Fibroblast of upper back skin (primary cell): Measurements from ENCODE around the gene GHRH.

Experiments used
- DNase-seq: peaks from one replicate; pipeline ENCODE4 v3.0.0-alpha.2; 2013

The GHRH gene

DNA sequence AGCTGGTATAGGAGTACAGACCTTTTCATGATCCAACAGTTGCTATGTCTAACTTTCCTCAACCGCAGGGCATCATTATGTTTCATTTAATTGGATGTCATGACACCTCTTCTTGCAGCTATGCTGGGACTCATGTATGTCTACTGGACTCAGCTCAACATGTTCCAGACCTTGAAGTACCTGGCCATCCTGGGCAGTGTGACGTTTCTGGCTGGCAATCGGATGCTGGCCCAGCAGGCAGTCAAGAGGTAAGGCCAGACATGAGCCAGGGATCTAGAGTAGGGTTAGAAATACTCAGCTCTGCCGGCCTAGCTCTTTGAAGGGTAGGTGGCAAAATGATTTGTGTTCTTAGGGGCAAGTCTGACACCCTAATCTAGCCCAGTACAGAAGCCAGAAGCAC, 25.2 kb downstream of the GHRH start:
- no peak for DNase-seq

DNA sequence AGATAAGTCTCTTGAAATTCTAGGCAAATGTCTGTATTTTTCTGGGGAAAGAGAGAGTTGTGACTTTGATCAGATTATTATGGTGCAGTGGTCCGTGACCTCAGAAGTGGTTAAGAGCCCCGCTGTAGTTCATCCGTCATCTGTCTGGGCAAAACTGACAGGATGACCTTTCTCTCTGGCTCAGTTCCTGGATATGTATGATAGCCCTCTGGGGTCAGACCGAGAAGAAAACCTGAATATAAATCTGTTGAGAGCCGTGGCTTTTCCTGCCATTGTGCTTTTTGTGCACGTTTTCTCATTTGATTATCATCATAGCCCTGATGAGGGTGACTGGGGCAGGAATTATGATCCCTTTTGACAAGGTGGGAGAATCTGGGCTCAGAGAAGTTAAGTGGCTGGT, 26.5 kb downstream of the GHRH start:
- no peak for DNase-seq

DNA sequence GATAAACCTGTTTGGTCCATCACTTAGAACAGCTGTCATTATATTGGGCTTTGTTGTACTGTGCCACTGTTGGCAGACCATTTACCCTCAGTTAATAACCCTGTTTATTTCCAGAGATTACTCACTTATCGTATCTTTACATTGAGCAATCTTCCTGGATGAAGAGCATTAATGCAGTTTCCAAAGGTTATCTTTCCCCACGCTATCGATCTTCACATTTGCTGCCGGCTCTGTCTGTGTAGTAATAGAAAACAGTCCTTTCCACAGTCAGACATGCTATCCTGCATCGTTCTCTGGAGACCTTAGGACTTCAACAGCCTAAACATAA, 27.4 kb downstream of the GHRH start:
- no peak for DNase-seq

DNA sequence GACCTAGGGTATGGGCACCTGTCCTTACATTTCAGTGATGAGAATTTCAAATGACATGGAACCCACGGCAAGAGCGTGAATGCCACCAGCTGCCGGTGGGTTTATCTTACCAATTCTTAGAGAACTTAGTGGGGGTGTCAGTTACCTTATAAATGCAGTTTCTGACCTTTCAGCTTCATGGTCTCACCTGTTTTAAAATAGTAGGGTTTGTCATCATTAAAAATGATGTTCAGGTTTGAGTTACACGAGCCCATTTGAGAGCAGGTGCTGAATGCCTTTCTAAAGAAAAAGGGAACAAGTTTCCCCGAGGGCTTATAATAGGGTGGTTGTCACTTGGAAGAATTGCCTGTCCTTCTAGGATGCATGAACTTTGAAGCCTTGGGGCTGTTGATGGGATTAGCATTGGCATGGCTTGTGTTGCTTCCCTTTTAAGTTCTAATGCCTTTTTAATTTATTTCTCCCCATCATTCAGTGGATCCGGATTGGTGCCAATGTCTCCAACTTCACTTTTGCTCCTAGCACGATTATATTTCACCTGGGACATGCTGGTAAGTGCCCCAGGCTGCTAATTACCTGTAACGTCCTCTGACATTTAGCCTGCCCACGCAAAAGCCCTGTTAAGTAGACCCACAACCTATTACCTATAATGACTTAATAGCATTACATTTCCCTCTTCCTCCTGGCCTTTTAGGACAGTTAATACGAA, 27.9 kb downstream of the GHRH start:
- no peak for DNase-seq

DNA sequence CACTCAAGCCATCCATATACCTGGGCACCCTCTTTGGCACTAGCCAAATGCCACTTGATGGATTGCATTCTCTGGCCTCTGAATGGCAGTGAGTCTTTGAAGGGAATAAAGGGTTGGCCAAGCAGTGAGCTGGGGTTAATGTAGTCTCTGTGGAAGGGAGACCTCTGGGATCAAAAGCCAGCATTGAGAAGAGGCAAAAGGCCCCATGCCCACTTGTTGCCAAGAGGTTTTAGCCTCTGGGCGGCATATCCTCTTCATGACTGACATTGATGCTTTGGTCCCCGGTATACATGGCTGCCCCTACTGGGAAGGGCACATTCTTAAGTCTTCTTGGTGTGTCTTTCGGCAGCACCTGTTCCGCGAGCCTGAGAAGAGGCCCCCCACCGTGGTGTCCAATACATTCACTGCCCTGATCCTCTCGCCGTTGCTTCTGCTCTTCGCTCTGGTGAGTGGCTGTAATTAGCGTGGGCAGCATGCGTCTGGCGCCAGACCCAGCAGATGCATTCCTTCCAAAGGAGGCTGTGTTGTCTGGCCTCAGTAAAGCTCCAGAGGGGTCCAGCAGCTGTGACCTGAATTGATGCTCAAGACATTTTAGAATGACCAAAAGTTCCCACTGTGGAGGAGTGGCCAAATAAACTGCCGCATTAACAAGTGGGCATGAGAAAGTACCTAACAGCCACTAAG, 29.5 kb downstream of the GHRH start:
- no peak for DNase-seq

DNA sequence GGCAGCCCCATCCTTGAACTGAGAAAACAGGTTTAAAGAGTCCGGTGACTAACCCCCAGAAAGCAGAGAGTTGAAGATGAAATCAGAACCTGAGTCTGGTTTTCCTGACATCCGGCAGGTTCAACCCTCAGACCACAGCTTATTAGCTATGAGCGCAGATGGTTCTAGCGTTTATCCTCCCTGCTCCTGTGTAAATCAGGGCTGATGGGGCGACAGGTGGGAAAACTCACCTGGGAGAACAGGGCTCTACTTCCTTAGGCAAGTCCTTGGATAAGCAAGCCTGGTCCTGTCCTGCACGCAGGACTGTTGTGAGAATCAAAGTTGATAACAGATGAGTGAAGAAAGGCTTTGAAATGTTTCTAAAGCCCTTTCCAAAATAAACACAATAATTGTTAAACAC, 31.4 kb downstream of the GHRH start:
- no peak for DNase-seq

DNA sequence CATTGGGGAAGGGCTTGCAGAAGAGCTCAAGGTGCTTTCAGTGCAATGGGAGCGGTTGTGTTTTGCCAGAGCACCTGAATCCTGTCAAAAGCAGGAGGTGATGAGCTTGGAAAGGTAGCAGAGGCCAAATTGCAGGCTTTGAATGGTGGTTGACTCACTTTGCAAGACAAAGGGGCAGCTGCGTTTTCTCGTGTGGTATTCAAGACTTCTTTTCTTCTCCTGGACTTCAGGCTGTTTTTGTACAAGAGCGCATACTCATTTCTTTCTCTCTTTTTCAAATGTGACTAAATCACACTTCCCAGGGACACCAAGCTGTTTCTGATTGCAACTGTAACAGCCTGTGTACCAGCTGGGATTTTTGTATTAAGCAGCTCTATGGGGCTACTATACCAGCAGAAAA, 32.3 kb downstream of the GHRH start:
- no peak for DNase-seq

DNA sequence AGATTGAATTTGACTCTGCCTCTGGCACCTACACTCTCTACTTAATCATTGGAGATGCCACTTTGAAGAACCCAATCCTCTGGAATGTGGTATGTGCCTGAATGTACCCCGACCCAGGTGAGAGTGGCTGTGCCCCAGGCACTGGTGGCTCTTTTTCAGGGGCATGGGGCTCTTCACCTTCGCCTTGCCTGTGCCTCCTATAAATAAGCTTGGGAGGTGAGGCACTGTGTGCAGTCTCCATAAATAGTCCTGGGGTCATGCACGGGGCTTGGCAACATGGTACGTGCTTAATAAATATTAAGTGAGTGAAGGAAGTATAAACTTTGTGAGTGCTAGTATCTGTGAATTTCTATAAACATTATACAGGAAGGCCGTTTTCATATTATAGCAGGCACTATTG, 33.0 kb downstream of the GHRH start:
- DNase-seq, result no peak

DNA sequence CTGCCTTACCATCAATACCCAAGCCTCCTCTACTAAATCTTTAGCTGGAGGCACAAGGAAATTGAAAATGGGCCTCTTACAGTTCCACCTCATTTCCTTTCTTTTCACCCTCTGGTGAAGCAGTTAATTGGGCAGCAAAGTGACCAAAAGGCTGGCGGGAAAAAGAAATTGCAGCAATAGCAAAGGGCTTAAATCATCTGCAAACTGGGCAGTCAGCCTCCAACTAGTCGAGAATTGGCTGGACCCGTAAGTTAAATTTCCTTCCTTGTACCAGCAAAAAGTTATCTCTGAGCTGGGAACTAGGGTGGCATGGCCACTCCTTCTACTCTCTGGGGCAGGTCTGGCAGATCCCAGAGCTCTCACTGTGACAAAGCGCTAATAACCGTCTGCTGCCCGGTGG, 33.5 kb downstream of the GHRH start:
- no peak for DNase-seq

DNA sequence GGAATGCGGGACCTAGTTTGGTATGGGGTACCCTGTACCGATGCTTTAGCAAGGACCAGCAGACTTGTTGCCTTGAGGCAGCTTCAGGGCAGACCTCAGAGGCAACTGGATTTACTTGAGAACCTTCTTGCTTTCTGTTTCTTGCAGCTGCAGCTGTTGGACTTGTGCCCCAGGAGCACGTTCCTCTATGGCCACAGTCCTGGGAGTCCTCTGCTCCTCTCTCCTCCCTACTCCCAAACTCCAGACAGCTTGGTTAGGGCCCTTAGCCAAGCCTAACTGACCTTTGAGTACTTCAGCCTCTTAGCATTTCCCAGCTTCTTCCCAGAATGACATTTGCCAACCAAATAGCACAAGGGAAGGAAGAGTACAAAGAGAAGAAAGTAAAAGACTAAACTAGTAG, 34.7 kb downstream of the GHRH start:
- no peak for DNase-seq

DNA sequence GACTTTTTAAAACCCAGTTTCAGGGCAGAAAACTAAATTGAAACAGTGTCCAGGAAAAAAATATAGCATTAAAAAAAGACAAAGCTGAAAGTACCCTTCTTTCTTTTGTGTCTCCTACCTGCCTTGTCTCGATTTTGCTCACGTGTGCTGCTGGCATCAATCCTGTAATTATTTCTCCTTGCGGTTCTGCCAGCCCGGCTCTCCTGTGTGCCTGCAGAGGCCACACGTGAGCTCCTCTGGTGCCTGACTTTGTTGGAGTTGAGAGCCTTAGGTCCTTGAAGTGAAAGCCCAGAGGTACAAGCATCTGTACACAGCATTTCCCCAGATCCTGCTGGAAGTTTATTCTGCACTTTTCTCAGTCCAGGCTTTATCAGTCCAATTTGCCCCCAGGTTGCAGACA, 36.5 kb downstream of the GHRH start:
- DNase-seq, result no peak

DNA sequence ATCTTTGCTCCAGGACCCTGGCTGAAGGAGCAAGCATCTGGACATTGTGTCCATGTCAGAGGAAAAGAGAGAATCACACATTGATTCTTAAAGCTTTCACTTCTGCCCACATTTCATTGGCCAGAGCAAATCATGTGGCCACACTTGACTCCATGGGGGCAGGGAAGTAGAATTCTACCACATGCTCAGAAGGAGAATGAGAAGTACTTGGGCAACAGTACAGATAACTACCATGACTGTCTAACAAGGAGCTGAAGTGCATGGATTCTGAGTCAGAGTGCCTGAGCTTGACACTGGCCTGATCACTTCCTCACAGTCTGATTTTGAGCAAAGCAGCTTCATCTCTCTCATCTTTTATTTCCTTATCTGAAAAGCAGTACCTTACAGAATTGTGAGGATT, 38.6 kb downstream of the GHRH start:
- peak; percentile 84 for DNase-seq

DNA sequence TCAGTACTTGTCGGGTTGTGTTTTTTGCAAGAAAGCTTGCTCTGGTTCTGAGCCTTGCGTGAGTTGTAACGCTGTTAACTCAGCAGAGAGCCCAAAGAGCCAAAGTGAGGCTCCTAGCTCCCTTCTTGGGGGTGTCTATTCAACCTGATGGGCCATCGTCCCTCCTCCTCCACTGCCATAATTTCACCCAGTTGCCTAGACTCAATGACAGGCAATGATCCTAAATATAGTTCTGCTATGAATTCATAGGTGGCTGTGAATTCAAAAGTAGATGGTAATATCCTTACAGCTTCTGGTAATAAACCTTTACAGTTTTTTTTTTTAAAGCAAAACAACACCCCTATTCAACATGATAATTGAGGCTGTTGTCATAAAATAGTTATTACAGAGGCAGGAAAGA, 39.5 kb downstream of the GHRH start:
- DNase-seq, result no peak

DNA sequence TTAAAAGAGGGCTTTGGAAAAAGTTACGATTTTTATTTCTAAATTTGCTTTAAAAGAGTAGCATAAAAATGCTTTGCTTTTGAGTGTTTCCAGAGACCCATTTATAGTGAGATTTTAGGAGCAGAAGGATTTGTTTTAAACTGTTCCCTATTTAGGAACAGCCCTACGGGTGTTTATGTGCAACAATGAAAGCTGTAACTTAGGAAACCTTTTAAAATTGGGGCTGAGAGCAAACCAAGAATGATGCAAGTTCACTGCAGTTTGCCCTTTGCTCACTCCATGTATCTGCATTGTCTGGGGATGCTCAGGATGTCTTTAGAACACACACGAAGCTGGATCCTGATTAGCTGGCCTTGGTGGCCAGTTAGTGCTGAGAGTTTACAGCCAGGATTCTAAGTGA, 40.9 kb downstream of the GHRH start:
- DNase-seq, result peak; percentile 9

DNA sequence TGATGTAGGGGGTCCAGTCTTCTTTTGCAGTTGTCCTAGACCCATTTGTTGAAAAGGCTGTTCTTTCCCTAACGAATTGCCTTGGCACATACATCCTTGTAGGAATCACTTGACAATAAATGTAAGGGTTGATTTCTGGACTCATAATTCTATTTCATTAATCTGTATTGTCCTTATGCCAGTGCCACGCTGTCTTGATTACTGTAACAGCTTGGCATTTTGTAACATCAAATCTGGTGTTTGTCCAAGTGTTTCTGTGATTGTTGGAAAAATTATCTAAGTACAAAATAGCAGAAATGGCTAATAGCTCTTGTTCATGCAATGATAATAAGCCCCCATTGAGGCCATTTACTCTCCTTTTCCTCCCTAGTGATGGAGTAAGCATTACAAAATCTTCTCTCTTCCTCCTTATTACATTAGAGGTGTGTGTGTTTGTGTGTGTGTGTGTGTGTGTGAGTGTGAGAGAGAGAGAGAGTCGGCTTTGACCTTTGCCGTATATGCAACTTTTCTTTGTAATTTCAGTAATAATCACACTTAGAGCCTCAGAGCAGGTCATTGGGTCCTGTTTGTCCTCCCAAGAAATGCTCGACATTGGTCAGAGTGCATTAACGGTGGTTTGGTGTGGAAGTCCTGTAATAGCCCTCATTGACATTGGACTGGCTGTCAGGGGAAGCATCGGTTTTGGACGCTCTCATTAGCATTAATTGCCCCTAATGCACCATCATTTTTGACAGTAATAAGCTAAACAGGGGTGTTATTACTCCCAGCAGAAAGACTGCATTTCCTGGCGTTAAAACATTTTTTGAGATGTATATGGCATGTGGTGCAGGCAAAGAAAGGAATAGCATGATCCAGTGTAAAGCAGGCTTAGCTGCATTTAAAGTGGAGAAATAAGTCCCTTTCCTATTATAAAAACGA, 41.6 kb downstream of the GHRH start:
- no peak for DNase-seq

DNA sequence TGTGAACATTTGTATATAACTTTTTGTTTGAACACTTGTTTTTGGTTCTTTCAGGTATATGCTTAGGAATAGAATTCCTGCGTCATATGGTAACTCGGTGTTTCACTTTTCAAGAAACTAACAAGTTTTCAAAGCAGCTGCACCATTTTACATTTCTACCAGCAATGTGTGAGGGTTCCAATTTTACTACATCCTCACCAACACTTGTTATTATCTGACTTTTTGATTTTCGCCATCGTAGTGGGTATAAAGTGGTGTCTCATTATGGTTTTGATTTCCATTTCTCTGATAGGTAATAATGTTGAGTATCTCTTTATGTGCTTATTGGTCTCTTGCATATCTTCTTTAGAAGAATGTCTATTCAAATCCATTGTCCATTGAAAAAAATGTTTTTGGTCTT, 42.6 kb downstream of the GHRH start:
- no peak for DNase-seq

DNA sequence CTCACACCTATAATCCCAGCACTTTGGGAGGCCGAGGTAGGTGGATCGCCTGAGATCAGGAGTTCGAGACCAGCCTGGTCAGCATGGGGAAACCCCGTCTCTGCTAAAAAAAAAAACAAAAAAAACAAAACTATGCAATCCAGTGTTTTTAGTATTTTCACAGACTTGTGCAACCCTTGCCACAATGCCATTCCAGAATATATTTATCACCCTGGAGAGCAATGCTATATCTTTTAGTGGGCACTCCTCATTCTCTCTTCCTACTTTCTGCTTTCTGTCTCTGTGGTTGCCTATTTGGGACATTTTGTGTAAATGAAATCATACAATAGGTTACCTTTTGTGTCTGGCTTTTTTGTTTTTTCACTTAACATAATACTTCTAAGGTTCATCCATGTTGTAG, 43.2 kb downstream of the GHRH start:
- no peak for DNase-seq

DNA sequence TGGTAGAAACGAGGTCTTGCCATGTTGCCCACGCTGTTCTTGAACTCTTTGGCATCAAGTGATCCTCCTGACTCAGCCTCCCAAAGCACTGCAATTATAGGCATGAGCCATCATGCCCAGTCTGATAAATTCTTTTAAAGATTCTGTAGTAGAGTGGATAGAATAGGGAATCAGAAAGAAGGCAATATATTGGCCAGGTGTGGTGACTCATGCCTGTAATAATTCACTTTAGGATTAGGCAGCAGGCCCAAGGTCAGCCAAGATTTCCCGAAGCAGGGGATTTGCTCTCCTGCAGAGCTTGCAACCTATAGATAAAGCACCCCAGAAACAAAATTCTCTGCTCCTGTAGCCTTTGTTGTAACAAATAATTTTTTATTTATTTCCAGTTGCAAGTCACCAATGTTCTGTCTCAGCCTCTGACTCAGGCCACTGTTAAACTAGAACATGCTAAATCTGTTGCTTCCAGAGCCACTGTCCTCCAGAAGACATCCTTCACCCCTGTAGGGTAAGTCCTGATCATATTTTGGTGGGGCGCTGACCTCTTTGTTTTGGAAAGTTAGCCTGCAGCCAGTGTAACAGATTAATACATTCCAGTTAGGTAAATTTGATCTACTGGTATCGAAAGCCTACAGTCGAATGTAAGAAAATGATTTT, 51.8 kb downstream of the GHRH start:
- no peak for DNase-seq

DNA sequence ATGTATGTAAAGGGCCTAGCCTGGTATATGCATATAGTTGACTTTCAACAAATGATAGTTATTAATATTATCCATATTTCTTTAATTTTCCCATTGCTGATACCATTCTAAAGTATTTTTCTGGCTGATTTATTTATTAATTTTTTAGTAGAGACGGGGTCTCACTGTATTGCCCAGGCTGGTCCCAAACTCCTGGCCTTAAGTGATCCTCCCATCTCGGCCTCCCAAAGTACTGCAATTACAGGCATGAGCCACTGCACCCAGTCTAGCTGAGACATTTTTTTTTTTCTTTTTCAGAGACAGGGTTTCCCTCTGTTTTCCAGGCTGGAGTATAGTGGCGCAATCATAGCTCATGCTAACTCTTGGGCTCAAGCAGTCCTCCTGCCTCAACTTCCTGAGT, 52.4 kb downstream of the GHRH start:
- no peak for DNase-seq

DNA sequence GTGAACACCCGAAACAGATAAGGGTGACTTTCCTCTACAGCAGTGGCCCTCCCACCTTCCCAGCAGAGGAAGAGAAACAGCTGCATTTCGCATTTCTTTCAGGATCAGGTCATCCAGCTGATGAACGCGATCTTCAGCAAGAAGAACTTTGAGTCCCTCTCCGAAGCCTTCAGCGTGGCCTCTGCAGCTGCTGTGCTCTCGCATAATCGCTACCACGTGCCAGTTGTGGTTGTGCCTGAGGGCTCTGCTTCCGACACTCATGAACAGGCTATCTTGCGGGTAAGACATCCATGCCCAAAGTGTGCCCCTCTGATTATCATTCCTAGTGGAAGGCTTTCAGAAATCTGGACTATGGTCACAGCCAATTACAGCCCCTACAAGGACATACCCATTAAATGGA, 54.4 kb downstream of the GHRH start:
- no peak for DNase-seq

DNA sequence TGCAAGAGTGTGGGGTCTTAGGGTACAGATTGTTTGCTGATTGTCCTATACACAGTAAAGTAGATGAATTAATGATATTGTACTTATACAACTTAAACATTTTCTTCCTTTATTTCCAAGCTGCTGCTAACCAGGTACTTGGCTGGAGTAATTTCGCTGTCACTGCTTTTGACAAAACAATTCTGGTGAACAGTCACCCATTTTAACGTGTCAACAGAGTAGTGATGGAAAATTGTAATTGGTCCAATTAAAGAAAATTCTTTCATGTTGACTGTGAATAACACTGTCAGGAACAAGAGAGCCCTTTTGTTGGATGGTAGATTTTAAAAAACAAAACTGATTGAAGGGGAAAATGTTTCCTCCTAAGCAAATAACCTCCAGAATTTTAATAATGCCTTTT, 55.8 kb downstream of the GHRH start:
- no peak for DNase-seq

DNA sequence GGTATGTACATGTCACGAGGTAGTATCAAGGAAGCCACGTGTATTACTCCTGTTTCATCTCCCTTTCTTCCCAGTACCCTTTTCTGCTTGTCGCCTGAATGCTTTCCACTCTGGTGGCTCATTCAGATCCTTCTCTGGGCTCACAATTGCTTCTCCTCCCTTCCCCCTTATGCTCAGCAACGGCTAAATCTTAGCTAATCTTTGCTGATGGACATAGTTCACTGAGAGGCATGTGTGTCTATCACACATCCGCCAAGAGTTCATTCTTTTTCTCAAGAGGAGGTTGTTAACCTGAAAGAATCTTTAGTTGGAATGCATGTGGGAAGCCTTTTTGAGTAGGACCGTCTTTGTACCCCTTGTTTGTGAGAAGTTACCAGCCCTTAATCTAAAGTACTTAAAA, 56.5 kb downstream of the GHRH start:
- DNase-seq, result no peak

DNA sequence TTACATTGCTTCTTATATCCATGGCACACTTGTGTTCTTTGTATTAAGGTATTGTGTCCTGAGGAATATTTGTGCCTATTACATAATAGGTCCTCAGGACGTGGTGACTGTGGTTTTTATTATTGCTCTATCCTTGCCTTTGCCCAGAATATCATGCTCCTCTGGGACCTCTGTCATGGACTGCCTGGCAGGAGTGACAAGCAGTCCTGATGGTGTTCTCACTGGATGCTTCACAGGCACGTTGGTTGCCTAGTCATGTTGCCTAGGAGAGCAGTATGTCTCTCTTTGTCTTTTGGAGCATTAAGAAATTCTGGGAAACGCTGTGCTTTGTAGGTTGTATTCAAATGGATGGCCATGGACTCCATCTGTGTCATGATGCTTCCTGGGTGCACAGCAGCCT, 57.6 kb downstream of the GHRH start:
- no peak for DNase-seq
